ENCODE measurements around the gene CLIP3. TPM values are rescaled to one million over a fixed set of nuclear protein-coding genes. Genes with fewer than 3 reads are reported as not detected.

Gene CLIP3
- total and polyA plus RNA-seq, 2 donors (not counting 1 experiment from before 2014, with no cell fraction given): 14.7 to 19.8 TPM

- Histone ChIP-seq H3K4me2 (ENCODE audit: extremely low read depth, insufficient read depth, low read length) (no peak overlapping the region), H4K20me1 (ENCODE audit: control insufficient read depth, extremely low read depth, insufficient read depth, low read length) (no peaks in the 10 kb centered on the region), H3K79me2 (ENCODE audit: control insufficient read depth, insufficient read depth, low read length) (peaks cover 7% of the 10 kb centered on the region), H3K36me3 (ENCODE audit: control insufficient read depth, insufficient read depth, low read length) (no peaks in the 10 kb centered on the region), H3K4me1 (ENCODE audit: control insufficient read depth, extremely low read depth, insufficient read depth, low read length) (peaks cover 4% of the 10 kb centered on the region), H3K27ac (ENCODE audit: insufficient read depth, low read length) (no peak overlapping the region), H3K9me3 (ENCODE audit: control insufficient read depth, insufficient read depth, low read depth, low read length) (no peaks in the 10 kb centered on the region), H2AFZ (ENCODE audit: low read length) (no peak overlapping the region), H3K27me3 (ENCODE audit: control insufficient read depth, insufficient read depth, low read length) (no peaks in the 10 kb centered on the region), H3K9ac (ENCODE audit: insufficient read depth, low read length) (no peak overlapping the region), H3K4me3 (replicated peaks in 1 of 4; ENCODE audit: control extremely low read depth in 1 of 4, insufficient read depth in 1 of 4, low read depth in 3 of 4, low read length in 4 of 4) (no peak overlapping the region)
- TF ChIP-seq CTCF (conservative IDR thresholded peaks at IDR 0.05 in 1 of 2, IDR thresholded peaks at IDR 0.05 in 1 of 2; ENCODE audit: low read depth in 1 of 2, low read length in 2 of 2) (no peak), EZH2 (IDR thresholded peaks at IDR 0.05; ENCODE audit: low read length, missing control alignments) (no peak)
- no peak for DNase-seq (ENCODE audit: low read depth in 2 of 2)
Observed at GRCh38 chr19:35996777-35997176, 35.9 kb downstream of the CLIP3 start.

- Histone ChIP-seq H3K9ac (ENCODE audit: insufficient read depth, low read length) (peak within 1 kb of the TSS; percentile 63), H3K36me3 (ENCODE audit: control insufficient read depth, insufficient read depth, low read length) (no peaks in the 10 kb centered on the region), H3K9me3 (ENCODE audit: control insufficient read depth, insufficient read depth, low read depth, low read length) (no peaks in the 10 kb centered on the region), H3K27me3 (ENCODE audit: control insufficient read depth, insufficient read depth, low read length) (no peaks in the 10 kb centered on the region), H3K27ac (ENCODE audit: insufficient read depth, low read length) (peak within 1 kb of the TSS; percentile 66), H2AFZ (ENCODE audit: low read length) (peak within 1 kb of the TSS; percentile 95), H3K4me3 (replicated peaks in 1 of 4; ENCODE audit: control extremely low read depth in 1 of 4, insufficient read depth in 1 of 4, low read depth in 3 of 4, low read length in 4 of 4) (peak within 1 kb of the TSS; percentile 70 to 84 (median 74)), H3K79me2 (ENCODE audit: control insufficient read depth, insufficient read depth, low read length) (peaks cover 7% of the 10 kb centered on the region), H3K4me1 (ENCODE audit: control insufficient read depth, extremely low read depth, insufficient read depth, low read length) (peaks cover 4% of the 10 kb centered on the region), H4K20me1 (ENCODE audit: control insufficient read depth, extremely low read depth, insufficient read depth, low read length) (no peaks in the 10 kb centered on the region), H3K4me2 (ENCODE audit: extremely low read depth, insufficient read depth, low read length) (peak within 1 kb of the TSS; percentile 94)
- no peak for TF ChIP-seq EZH2 (IDR thresholded peaks at IDR 0.05; ENCODE audit: low read length, missing control alignments)
- DNase-seq (ENCODE audit: low read depth in 2 of 2): peak; percentile 89 to 91
Observed at GRCh38 chr19:35995048-35995993, 37.4 kb downstream of the CLIP3 start, which contains the start of gene SDHAF1. SDHAF1 (plus strand) TSS chr19:35995188; CDS start chr19:35995275, 87 bp downstream.

- no peak for TF ChIP-seq CTCF (conservative IDR thresholded peaks at IDR 0.05 in 1 of 2, IDR thresholded peaks at IDR 0.05 in 1 of 2; ENCODE audit: low read depth in 1 of 2, low read length in 2 of 2)
- no peak for TF ChIP-seq EZH2 (IDR thresholded peaks at IDR 0.05; ENCODE audit: low read length, missing control alignments)
- H3K27me3 ChIP-seq (ENCODE audit: control insufficient read depth, insufficient read depth, low read length): no peaks in the 10 kb centered on the region
- H3K4me1 ChIP-seq (ENCODE audit: control insufficient read depth, extremely low read depth, insufficient read depth, low read length): peaks cover under 1% of the 10 kb centered on the region
- peak overlapping the region; percentile 0 for H3K4me2 ChIP-seq (ENCODE audit: extremely low read depth, insufficient read depth, low read length)
- no peaks in the 10 kb centered on the region for H4K20me1 ChIP-seq (ENCODE audit: control insufficient read depth, extremely low read depth, insufficient read depth, low read length)
- no peaks in the 10 kb centered on the region for H3K36me3 ChIP-seq (ENCODE audit: control insufficient read depth, insufficient read depth, low read length)
- H2AFZ ChIP-seq (ENCODE audit: low read length): no peak overlapping the region
- H3K4me3 ChIP-seq (replicated peaks in 1 of 4; ENCODE audit: control extremely low read depth in 1 of 4, insufficient read depth in 1 of 4, low read depth in 3 of 4, low read length in 4 of 4): peak overlapping the region in 2 of 4 experiments; percentile 60 to 84
- no peak overlapping the region for H3K9ac ChIP-seq (ENCODE audit: insufficient read depth, low read length)
- DNase-seq (ENCODE audit: low read depth in 2 of 2): no peak
- no peaks in the 10 kb centered on the region for H3K9me3 ChIP-seq (ENCODE audit: control insufficient read depth, insufficient read depth, low read depth, low read length)
- no peak overlapping the region for H3K27ac ChIP-seq (ENCODE audit: insufficient read depth, low read length)
- peaks cover 7% of the 10 kb centered on the region for H3K79me2 ChIP-seq (ENCODE audit: control insufficient read depth, insufficient read depth, low read length)
Observed at GRCh38 chr19:35993923-35994598, 38.6 kb downstream of the CLIP3 start.

All from fibroblast of lung (primary cell).